Smooth muscle cell (in vitro differentiated cells): ENCODE measurements around the gene ARHGAP42. TPM values are rescaled to one million over a fixed set of nuclear protein-coding genes. Genes with fewer than 3 reads are reported as not detected.
A peak's percentile ranks its signal among the peaks of the same experiment; 100 is the strongest.

ENCODE experiments used
- DNase-seq: peaks from one replicate; lab custom pipeline; 2025; ENCODE audit not compliant: unreplicated experiment; lab: John Stamatoyannopoulos, UW
- H2AFZ ChIP-seq: fragments of 200-600 bp; sonication (generic); 2 replicates; pipeline ENCODE4 v1.6.0; 2016; ENCODE audit warnings: antibody characterized with exemption, low read depth, mild to moderate bottlenecking
- H3F3A ChIP-seq: fragments of 200-600 bp; sonication (generic); 2 replicates; pipeline ENCODE4 v1.6.0; 2017; ENCODE audit warnings: antibody characterized with exemption, low read depth
- H3K27ac ChIP-seq: fragments of 200-600 bp; sonication (generic); 2 replicates; pipeline ENCODE4 v1.5.1; 2016; ENCODE audit warnings: low read depth, mild to moderate bottlenecking
- H3K27me3 ChIP-seq: fragments of 200-600 bp; sonication (generic); 2 replicates; pipeline ENCODE4 v1.6.1; 2016; ENCODE audit warnings: low read depth, mild to moderate bottlenecking
- H3K36me3 ChIP-seq: fragments of 200-600 bp; sonication (generic); 2 replicates; pipeline ENCODE4 v1.5.1; 2016; ENCODE audit warnings: low read depth
- H3K4me1 ChIP-seq: fragments of 200-600 bp; sonication (generic); 2 replicates; pipeline ENCODE4 v1.5.1; 2016; ENCODE audit warnings: low read depth
- H3K4me2 ChIP-seq: fragments of 200-600 bp; sonication (generic); 2 replicates; pipeline ENCODE4 v1.6.0; 2016; ENCODE audit warnings: mild to moderate bottlenecking
- H3K4me3 ChIP-seq: fragments of 200-600 bp; sonication (generic); 2 replicates; pipeline ENCODE4 v1.5.1; 2016; ENCODE audit warnings: mild to moderate bottlenecking
- H3K79me2 ChIP-seq: fragments of 200-600 bp; sonication (generic); 2 replicates; pipeline ENCODE4 v1.6.0; 2016; ENCODE audit warnings: low read depth, mild to moderate bottlenecking
- H3K9ac ChIP-seq: fragments of 200-600 bp; sonication (generic); 2 replicates; pipeline ENCODE4 v1.6.0; 2016; ENCODE audit warnings: low read depth
- H3K9me3 ChIP-seq: fragments of 200-600 bp; sonication (generic); replicated peaks from 2 replicates; pipeline ENCODE4 v1.5.1; 2016; ENCODE audit warnings: low read depth
- H4K20me1 ChIP-seq: fragments of 200-600 bp; sonication (generic); 2 replicates; pipeline ENCODE4 v1.6.0; 2016; ENCODE audit warnings: low read depth
- CTCF ChIP-seq: fragments of 200-600 bp; sonication (generic); IDR thresholded peaks from 2 replicates; pipeline ENCODE4 v1.5.1; 2017; ENCODE audit warnings: borderline replicate concordance, mild to moderate bottlenecking, antibody characterized with exemption; ENCODE audit not compliant: insufficient read depth, poor library complexity, severe bottlenecking
- WGBS: methylation state at CpG from one replicate; pipeline ENCODE4 v1.1.7; 2016; ENCODE audit warnings: low lambda C conversion rate; 5-methylcytosine and 5-hydroxymethylcytosine counted together
- polyA plus RNA-seq: library from polyadenylated mRNA; unstranded; fragments of >200 nt; fragmentation: Nextera tagmentation; extraction: Ambion mirVana; gene quantifications from 2 replicates; pipeline ENCODE4 v1.2.1, GENCODE V29; 2016
- total RNA-seq: library from RNA; depleted of rRNA; stranded (reverse); fragments of >200 nt; gene quantifications from 2 replicates; pipeline ENCODE4 v1.2.3, GENCODE V29; 2014

Gene ARHGAP42
- total and polyA plus RNA-seq, 2 experiments from 2014 or later: 12.2 to 53.4 TPM

DNA sequence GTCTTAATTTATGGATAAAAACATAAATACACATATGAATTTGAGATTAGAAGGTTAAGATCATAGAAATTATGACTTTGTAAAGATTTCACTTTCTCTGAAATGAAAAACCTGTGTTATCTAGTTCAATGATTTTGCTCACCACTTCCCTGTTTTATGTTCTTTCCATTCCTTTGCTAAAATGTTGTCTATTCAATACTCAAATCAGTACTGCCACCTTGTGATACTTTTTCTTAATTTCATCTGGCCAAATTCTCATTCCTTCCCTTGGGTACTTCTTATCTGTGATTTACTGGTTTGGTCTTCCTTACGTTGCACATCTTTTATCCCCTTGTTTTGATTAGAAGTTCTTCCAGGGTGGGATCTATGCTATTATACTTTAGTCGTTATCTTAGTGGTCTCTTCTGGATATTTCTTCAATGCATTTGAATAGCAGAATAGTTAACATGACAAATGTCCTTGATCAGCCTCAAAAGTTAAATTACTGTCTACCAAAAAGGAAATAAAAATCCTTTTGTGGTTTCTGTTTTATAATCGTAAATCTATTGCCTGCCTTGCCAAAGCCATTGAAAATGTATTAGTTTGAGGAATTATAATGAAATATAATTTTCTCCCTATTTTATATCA lies 245.5 kb downstream of the ARHGAP42 start:
- H3K27me3 ChIP-seq: no peaks in the 10 kb centered on the region
- no peaks in the 10 kb centered on the region for H3K9me3 ChIP-seq
- H3K4me3 ChIP-seq: no peak overlapping the region
- H3F3A ChIP-seq: no peaks in the 10 kb centered on the region
- no peaks in the 10 kb centered on the region for H3K36me3 ChIP-seq
- H3K79me2 ChIP-seq: peaks cover 4% of the 10 kb centered on the region
- no peaks in the 10 kb centered on the region for H4K20me1 ChIP-seq
- DNase-seq: no peak
- no peak overlapping the region for H3K27ac ChIP-seq
- H2AFZ ChIP-seq: no peak overlapping the region
- no peak overlapping the region for H3K9ac ChIP-seq
- TF ChIP-seq CTCF: peak; percentile 54
- H3K4me1 ChIP-seq: peaks cover 16% of the 10 kb centered on the region
- H3K4me2 ChIP-seq: no peak overlapping the region
- WGBS: 47% methylated on average over 3 of the region's 3 CpGs

DNA sequence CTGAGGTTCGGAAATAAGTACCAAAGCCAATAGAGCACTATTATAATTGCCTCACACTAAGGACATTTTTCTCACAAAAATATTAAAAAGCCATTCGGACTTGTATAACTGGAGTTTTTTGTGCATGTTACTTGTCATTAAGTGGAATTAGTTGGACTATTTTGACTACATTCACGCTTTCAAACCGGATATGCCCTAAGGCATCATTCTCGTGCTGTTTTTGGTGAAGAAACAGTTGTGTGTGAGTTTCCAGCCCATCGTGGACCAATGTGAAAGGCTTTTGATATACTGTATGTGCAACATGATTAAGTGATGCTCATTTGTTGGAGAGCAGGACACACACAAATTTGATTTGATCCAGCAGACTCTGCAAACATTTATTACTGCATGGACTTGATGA lies 249.7 kb downstream of the ARHGAP42 start:
- Histone ChIP-seq H3K27me3 (no peaks in the 10 kb centered on the region), H4K20me1 (no peaks in the 10 kb centered on the region), H3K36me3 (no peaks in the 10 kb centered on the region), H3K4me3 (no peak overlapping the region), H3K9me3 (no peaks in the 10 kb centered on the region), H3K4me2 (no peak overlapping the region), H3F3A (no peaks in the 10 kb centered on the region), H2AFZ (no peak overlapping the region), H3K9ac (no peak overlapping the region), H3K79me2 (peaks cover 4% of the 10 kb centered on the region), H3K4me1 (no peaks in the 10 kb centered on the region), H3K27ac (no peak overlapping the region)
- WGBS: 94% methylated on average over 6 of the region's 6 CpGs
- DNase-seq: no peak
- no peak for TF ChIP-seq CTCF

GRCh38 chr11:100939571-100939970 lies 252.5 kb downstream of the ARHGAP42 start:
- H3K79me2 ChIP-seq: no peaks in the 10 kb centered on the region
- no peak overlapping the region for H3K9ac ChIP-seq
- no peak for TF ChIP-seq CTCF
- H3K4me3 ChIP-seq: no peak overlapping the region
- H3K4me1 ChIP-seq: no peaks in the 10 kb centered on the region
- H3K36me3 ChIP-seq: peaks cover 3% of the 10 kb centered on the region
- H3K4me2 ChIP-seq: no peak overlapping the region
- no peak overlapping the region for H2AFZ ChIP-seq
- no peaks in the 10 kb centered on the region for H3K27me3 ChIP-seq
- no peaks in the 10 kb centered on the region for H4K20me1 ChIP-seq
- 72% methylated on average over 5 of the region's 5 CpGs for WGBS
- DNase-seq: no peak
- H3F3A ChIP-seq: no peaks in the 10 kb centered on the region
- no peaks in the 10 kb centered on the region for H3K9me3 ChIP-seq
- H3K27ac ChIP-seq: no peak overlapping the region

DNA sequence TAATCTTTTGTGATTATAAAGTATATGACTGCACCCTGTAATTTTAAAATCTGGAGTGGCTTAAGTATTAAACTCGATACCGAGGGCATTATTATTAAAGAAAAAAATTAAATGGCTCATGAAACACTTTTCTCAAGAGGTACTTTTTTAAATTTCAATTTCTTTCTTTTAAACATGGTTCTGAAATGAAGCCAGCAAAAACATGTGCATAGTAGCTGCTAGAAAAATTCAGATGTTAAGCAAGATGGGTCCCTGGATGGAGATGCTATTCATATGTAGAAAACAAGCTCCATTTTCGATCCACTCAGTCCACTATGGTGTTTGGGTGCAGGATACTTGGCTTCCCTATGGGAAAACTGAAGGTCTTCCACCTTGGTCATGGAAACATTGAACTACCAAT lies 253.0 kb downstream of the ARHGAP42 start:
- Histone ChIP-seq H3K79me2 (no peaks in the 10 kb centered on the region), H2AFZ (no peak overlapping the region), H3K27me3 (no peaks in the 10 kb centered on the region), H3K4me1 (no peaks in the 10 kb centered on the region), H3K9me3 (no peaks in the 10 kb centered on the region), H4K20me1 (no peaks in the 10 kb centered on the region), H3F3A (no peaks in the 10 kb centered on the region), H3K4me2 (no peak overlapping the region), H3K4me3 (no peak overlapping the region), H3K9ac (no peak overlapping the region), H3K36me3 (peaks cover 3% of the 10 kb centered on the region), H3K27ac (no peak overlapping the region)
- DNase-seq: no peak
- TF ChIP-seq CTCF: no peak
- WGBS: over 99% methylated on average over 3 of the region's 3 CpGs
